H9 (cell line): Measurements from ENCODE around the gene FANCG. TPM values are rescaled to one million over a fixed set of nuclear protein-coding genes. Genes with fewer than 3 reads are reported as not detected.

Experiments used
- DNase-seq: peaks from one replicate; pipeline ENCODE4 v3.0.0-alpha.2; 2017
- H2AFZ ChIP-seq: one replicate; pipeline ENCODE4 v1.6.1; 2013; ENCODE audit warnings: mild to moderate bottlenecking, low read length, control low read depth, moderate library complexity
- H2AK5ac ChIP-seq: 2 replicates; pipeline ENCODE4 v1.6.1; 2013; ENCODE audit warnings: low read length, control low read depth, mixed read lengths; ENCODE audit not compliant: insufficient read length
- H2BK120ac ChIP-seq: one replicate; pipeline ENCODE4 v1.6.1; 2013; ENCODE audit warnings: low read depth, mild to moderate bottlenecking, low read length, control low read depth, inconsistent platforms; ENCODE audit not compliant: poor library complexity, severe bottlenecking
- H2BK12ac ChIP-seq: 2 replicates; pipeline ENCODE4 v1.6.1; 2013; ENCODE audit warnings: low read length, control low read depth, mixed read lengths, low read depth; ENCODE audit not compliant: insufficient read length
- H2BK15ac ChIP-seq: 2 replicates; pipeline ENCODE4 v1.6.1; 2013; ENCODE audit warnings: low read depth, low read length, control low read depth
- H2BK20ac ChIP-seq: one replicate; pipeline ENCODE4 v1.6.1; 2013; ENCODE audit warnings: low read depth, mild to moderate bottlenecking, low read length, control low read depth, inconsistent platforms; ENCODE audit not compliant: poor library complexity, severe bottlenecking
- H2BK5ac ChIP-seq: 2 replicates; pipeline ENCODE4 v1.6.1; 2013; ENCODE audit warnings: low read length, control low read depth, mixed read lengths; ENCODE audit not compliant: insufficient read length
- H3K14ac ChIP-seq: 2 replicates; pipeline ENCODE4 v1.6.1; 2013; ENCODE audit warnings: low read length, control low read depth; ENCODE audit not compliant: insufficient read depth
- H3K18ac ChIP-seq: 2 replicates; pipeline ENCODE4 v1.6.1; 2013; ENCODE audit warnings: low read depth, mild to moderate bottlenecking, mixed read lengths, low read length, control low read depth; ENCODE audit not compliant: insufficient read length
- H3K23ac ChIP-seq: 2 replicates; pipeline ENCODE4 v1.6.1; 2013; ENCODE audit warnings: low read length, control low read depth, mixed read lengths, low read depth; ENCODE audit not compliant: insufficient read length
- H3K23me2 ChIP-seq: 2 replicates; pipeline ENCODE4 v1.6.1; 2013; ENCODE audit warnings: low read depth, mild to moderate bottlenecking, mixed read lengths, low read length, control low read depth; ENCODE audit not compliant: insufficient read length, poor library complexity, severe bottlenecking
- H3K27ac ChIP-seq: 2 replicates; pipeline ENCODE4 v1.5.1; 2013; ENCODE audit warnings: low read length, control low read depth, mixed read lengths, low read depth; ENCODE audit not compliant: insufficient read length
- H3K27me3 ChIP-seq: 2 replicates; pipeline ENCODE4 v1.6.1; 2013; ENCODE audit warnings: low read length, control low read depth, inconsistent platforms; ENCODE audit not compliant: insufficient read depth
- H3K4ac ChIP-seq: 2 replicates; pipeline ENCODE4 v1.6.1; 2013; ENCODE audit warnings: low read depth, mild to moderate bottlenecking, control low read depth, inconsistent platforms, low read length, moderate library complexity
- H3K4me1 ChIP-seq: 2 replicates; pipeline ENCODE4 v1.6.1; 2013; ENCODE audit warnings: low read length, control low read depth, inconsistent platforms; ENCODE audit not compliant: insufficient read depth
- H3K4me2 ChIP-seq: 2 replicates; pipeline ENCODE4 v1.6.1; 2013; ENCODE audit warnings: low read length, control low read depth, mixed read lengths; ENCODE audit not compliant: insufficient read length, insufficient read depth
- H3K56ac ChIP-seq: 2 replicates; pipeline ENCODE4 v1.6.1; 2013; ENCODE audit warnings: low read depth, mild to moderate bottlenecking, mixed read lengths, low read length, control low read depth; ENCODE audit not compliant: insufficient read length
- H3K79me1 ChIP-seq: 2 replicates; pipeline ENCODE4 v1.6.1; 2013; ENCODE audit warnings: low read depth, mild to moderate bottlenecking, moderate library complexity, low read length, control low read depth, inconsistent platforms; ENCODE audit not compliant: insufficient read depth, poor library complexity, severe bottlenecking
- H3K79me2 ChIP-seq: 2 replicates; pipeline ENCODE4 v1.6.1; 2013; ENCODE audit warnings: low read length, control low read depth, inconsistent platforms; ENCODE audit not compliant: insufficient read depth
- H3K9ac ChIP-seq: 2 replicates; pipeline ENCODE4 v1.6.1; 2013; ENCODE audit warnings: low read length, control low read depth, mixed read lengths; ENCODE audit not compliant: insufficient read length; ENCODE audit errors: extremely low read depth
- H3K9me3 ChIP-seq: one replicate; pipeline ENCODE4 v1.6.1; 2013; ENCODE audit warnings: low read depth, low read length, inconsistent platforms; ENCODE audit not compliant: control insufficient read depth
- H3T11ph ChIP-seq: one replicate; pipeline ENCODE4 v1.6.1; 2013; ENCODE audit warnings: mild to moderate bottlenecking, low read length, control low read depth, inconsistent platforms
- H4K20me1 ChIP-seq: one replicate; pipeline ENCODE4 v1.6.1; 2013; ENCODE audit not compliant: control insufficient read depth, insufficient read length, insufficient read depth
- H4K5ac ChIP-seq: 2 replicates; pipeline ENCODE4 v1.6.1; 2013; ENCODE audit warnings: low read depth, mild to moderate bottlenecking, mixed read lengths, low read length, control low read depth; ENCODE audit not compliant: insufficient read length
- H4K8ac ChIP-seq: replicated peaks from 2 replicates; pipeline ENCODE4 v1.6.1; 2013; ENCODE audit warnings: low read length, control low read depth, mixed read lengths, low read depth; ENCODE audit not compliant: insufficient read length
- H4K91ac ChIP-seq: 2 replicates; pipeline ENCODE4 v1.6.1; 2013; ENCODE audit warnings: low read depth, mild to moderate bottlenecking, moderate library complexity, mixed read lengths, low read length, control low read depth; ENCODE audit not compliant: insufficient read length
- H3K27ac Mint-ChIP-seq, 3 experiments: 2 replicates in 2 of 3; 3 replicates in 1 of 3; pipeline ENCODE4 v1.8.0; 2020 to 2021; ENCODE audit warnings: mixed read lengths in 3 of 3, mild to moderate bottlenecking in 1 of 3, moderate library complexity in 1 of 3
- H3K27me3 Mint-ChIP-seq: 2 replicates; pipeline ENCODE4 v1.8.0; 2021; ENCODE audit warnings: low read depth, mild to moderate bottlenecking, moderate library complexity, mixed read lengths
- H3K36me3 Mint-ChIP-seq, 3 experiments: 2 replicates in 2 of 3; 3 replicates in 1 of 3; pipeline ENCODE4 v1.8.0; 2020 to 2021; ENCODE audit warnings: low read depth in 3 of 3, mixed read lengths in 3 of 3; ENCODE audit not compliant: insufficient read depth in 1 of 3
- H3K4me1 Mint-ChIP-seq, 2 experiments: 2 replicates each; pipeline ENCODE4 v1.8.0; 2020; ENCODE audit warnings: mixed read lengths in 2 of 2
- H3K4me3 Mint-ChIP-seq, 2 experiments: 2 replicates in 1 of 2; 3 replicates in 1 of 2; pipeline ENCODE4 v1.8.0; 2020 to 2021; ENCODE audit warnings: mild to moderate bottlenecking in 2 of 2, mixed read lengths in 2 of 2, moderate library complexity in 1 of 2
- H3K9me3 Mint-ChIP-seq, 2 experiments: 2 replicates in 1 of 2; 3 replicates in 1 of 2; pipeline ENCODE4 v1.8.0; 2020; ENCODE audit warnings: mild to moderate bottlenecking in 2 of 2, mixed read lengths in 2 of 2, moderate library complexity in 1 of 2
- CTCF ChIP-seq: fragments of 200-600 bp; sonication (generic); conservative IDR thresholded peaks from 3 replicates; pipeline ENCODE4 v1.8.0; 2021; ENCODE audit warnings: antibody characterized with exemption, mild to moderate bottlenecking
- WGBS: extraction: QIAGEN DNeasy Blood & Tissue Kit; methylation state at CpG from one replicate; pipeline ENCODE4 v1.1.7; 2013; ENCODE audit warnings: missing lambda C conversion rate, low lambda C conversion rate, mixed read lengths; ENCODE audit not compliant: insufficient read length; ENCODE audit errors: extremely low coverage; 5-methylcytosine and 5-hydroxymethylcytosine counted together
- total RNA-seq: library from RNA; stranded (reverse); gene quantifications from 2 replicates; pipeline ENCODE4 v1.2.1, GENCODE V29; 2021

FANCG gene
- total RNA-seq, 1 experiment from 2014 or later: 86.9 TPM

- H4K5ac ChIP-seq: no peak overlapping the region
- no peak overlapping the region for H3K18ac ChIP-seq
- H2BK20ac ChIP-seq: no peak overlapping the region
- H2BK120ac ChIP-seq: no peak overlapping the region
- no peak overlapping the region for H2AK5ac ChIP-seq
- H3K27me3 ChIP-seq: no peaks in the 10 kb centered on the region
- peaks cover 53 to 94% (median 74%) of the 10 kb centered on the region in 3 experiments for H3K36me3 Mint-ChIP-seq
- H4K91ac ChIP-seq: no peak overlapping the region
- no peaks in the 10 kb centered on the region for H3K9me3 ChIP-seq
- H3K4me1 ChIP-seq: no peaks in the 10 kb centered on the region
- no peaks in the 10 kb centered on the region for H3K79me2 ChIP-seq
- H2BK15ac ChIP-seq: no peak overlapping the region
- no peaks in the 10 kb centered on the region for H3K27me3 Mint-ChIP-seq
- no peak overlapping the region for H3K4me2 ChIP-seq
- no peak overlapping the region for H3K23ac ChIP-seq
- H3K9me3 Mint-ChIP-seq: no peaks in the 10 kb centered on the region
- WGBS: no CpG with 5 or more reads among the region's 14 CpGs
- H4K8ac ChIP-seq: no peak overlapping the region
- H3K23me2 ChIP-seq: no peaks in the 10 kb centered on the region
- no peak overlapping the region for H2BK12ac ChIP-seq
- DNase-seq: no peak
- H4K20me1 ChIP-seq: no peaks in the 10 kb centered on the region
- H3K14ac ChIP-seq: no peak overlapping the region
- H3T11ph ChIP-seq: no peak overlapping the region
- no peak overlapping the region for H3K27ac ChIP-seq
- H3K56ac ChIP-seq: no peak overlapping the region
- no peak overlapping the region for H2AFZ ChIP-seq
- no peak for TF ChIP-seq CTCF
- H2BK5ac ChIP-seq: no peak overlapping the region
- peak overlapping the region in 2 of 3 experiments; percentile 11 to 67; a peak in 2 of 7 replicates for H3K27ac Mint-ChIP-seq
- no peak overlapping the region for H3K9ac ChIP-seq
- no peak overlapping the region for H3K4me3 Mint-ChIP-seq
- H3K4ac ChIP-seq: no peak overlapping the region
- H3K79me1 ChIP-seq: no peaks in the 10 kb centered on the region
- H3K4me1 Mint-ChIP-seq: no peaks in the 10 kb centered on the region; a peak in 1 of 4 replicates
These were observed 24.7 kb downstream of the FANCG start for GRCh38 chr9:35054871-35055644.
